ENCODE results near the gene PRR16.

Gene PRR16

DNA sequence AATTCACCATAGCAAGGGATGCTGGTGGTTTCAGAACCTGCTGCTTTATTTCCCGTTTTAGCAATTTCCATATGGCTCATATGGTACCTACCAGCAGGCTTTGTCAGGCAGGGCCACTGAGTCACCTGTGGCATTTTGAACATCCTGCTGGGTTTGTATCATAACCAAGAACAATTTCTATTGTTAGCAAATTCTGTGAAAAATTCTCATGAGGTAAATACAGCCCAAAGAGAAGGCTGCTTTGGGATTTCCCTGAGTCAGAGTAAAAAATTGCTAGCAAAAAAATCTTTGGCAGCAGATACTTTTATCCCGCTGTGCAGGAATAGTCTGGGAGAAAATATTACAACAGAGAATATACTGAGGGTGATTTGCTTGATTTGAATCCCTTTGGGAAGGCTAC lies 52.7 kb downstream of the PRR16 start:
- DNase-seq (ENCODE audit: low spot score), result no peak

DNA sequence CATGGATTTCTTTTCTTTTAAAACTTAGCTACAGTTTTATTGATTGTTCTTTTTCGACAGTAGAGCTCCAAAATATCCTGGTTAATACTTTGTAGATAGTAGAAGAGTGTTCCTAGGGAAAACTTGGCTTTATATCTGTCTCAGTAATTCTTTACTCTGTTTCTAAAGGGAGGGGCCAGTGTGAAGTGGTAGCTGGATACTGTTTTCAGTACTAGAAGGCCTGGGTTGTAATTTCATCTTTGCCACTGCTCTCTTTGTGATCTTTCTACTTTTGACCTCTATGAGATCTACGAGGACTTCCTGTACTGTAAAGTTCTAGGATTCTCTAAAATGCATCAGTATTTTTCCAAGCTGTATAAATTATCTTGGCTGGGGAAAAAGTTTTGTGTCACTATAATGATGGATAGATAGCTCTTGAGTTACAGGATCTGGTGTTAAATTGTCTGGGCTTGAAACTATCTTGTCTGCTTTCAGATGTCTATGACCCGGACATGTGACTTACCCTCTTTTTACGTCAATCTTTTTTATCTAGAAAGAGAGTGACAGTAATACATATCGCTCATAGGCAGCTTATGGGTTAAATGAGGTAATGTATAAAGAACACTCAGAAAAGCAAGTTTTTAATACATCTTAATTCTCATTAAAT lies 53.6 kb downstream of the PRR16 start:
- no peak for DNase-seq (ENCODE audit: low spot score)

DNA sequence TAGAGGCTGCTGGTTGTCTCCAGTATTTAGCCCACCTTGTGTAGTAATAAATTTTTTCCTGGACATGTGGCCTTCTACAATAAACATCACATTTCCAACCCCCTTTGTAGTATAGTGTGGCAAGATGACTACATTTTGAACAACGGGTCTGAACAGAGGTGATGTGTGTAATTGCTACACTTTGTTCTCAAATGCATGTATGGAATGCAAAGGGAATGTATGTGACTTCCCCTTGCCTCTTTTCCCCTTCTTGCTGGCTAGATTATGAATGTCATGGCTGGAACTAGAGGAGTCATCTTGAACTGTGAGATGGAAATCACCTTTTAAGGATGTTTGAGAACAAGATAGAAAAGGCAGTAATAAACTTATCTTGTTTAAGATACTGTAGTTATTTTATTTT lies 54.5 kb downstream of the PRR16 start:
- DNase-seq (ENCODE audit: low spot score), result no peak

DNA sequence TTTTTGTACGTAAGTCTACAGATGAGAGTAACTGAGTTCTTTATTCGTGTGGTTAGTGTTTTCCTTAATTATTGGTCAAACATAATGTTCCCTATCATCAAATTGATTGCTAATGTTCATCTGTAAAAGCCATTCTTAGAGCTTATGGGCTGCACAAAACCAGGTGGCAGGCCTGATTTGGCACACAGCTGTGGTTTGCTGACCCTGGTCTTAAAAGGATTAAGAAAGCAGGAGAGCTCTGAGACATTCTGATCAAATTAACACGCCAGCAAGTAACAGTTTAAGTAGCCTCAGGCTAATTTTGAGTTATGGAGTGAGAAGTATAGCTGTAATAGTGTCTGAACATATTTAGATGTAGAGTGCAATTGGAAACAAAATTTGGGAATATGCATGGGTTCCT lies 63.2 kb downstream of the PRR16 start:
- DNase-seq (ENCODE audit: low spot score), result no peak

DNA sequence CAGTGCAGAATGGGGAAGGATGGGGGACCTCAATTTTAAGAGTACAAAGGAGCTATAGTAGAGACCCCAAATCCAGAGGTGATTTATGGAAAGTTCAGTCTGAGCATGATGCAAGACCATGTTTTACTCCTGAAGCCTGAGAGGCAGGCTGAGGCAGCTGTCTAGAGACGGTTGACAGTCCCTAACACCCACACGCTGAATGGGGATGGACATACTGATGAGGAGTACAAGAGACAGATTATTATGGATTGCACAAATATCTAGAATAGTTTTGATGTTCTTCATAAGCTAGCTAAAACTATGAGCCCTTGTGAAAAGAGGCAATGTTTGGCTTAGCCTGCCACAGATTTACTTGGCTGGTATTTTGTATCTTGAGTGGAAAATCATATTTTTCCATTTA lies 64.5 kb downstream of the PRR16 start:
- DNase-seq (ENCODE audit: low spot score), result no peak

DNA sequence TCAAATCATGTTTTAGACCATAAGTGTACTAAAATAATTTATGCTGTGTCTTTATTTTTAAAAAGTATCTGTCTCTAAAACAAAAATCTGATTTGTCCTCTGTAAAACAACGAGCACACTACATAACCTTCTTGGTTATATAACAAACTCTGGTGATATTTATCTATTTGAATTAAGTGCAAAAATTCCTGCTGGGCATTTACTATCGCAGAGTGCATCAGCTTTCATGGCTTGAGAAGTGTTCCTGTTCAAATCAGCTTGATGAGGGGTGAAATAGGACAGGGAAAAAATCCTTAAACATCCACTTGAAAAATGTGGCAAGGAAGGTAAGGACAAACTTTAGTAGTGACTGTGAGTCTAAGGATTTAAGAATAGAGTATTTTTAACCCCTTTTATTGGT lies 65.3 kb downstream of the PRR16 start:
- DNase-seq (ENCODE audit: low spot score), result no peak

DNA sequence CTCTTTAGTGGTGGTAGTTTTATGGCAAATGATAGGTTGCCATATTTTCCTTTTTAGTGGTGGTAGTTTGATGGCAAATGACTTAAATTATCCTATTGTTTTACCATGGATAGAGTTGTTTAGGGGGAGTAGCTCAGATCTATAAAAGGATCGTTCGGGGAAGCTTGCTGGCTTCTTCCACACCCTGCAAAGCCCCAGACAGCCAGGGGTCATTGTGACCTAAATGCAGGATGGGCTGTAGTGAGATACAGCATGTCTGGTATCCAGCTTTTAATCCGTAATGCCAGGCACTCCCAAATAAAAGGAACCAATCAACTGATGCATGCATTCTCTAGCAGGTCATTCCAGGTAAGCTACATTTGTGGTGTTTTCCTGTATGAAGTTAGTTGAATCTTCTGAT lies 67.1 kb downstream of the PRR16 start:
- no peak for DNase-seq (ENCODE audit: low spot score)

DNA sequence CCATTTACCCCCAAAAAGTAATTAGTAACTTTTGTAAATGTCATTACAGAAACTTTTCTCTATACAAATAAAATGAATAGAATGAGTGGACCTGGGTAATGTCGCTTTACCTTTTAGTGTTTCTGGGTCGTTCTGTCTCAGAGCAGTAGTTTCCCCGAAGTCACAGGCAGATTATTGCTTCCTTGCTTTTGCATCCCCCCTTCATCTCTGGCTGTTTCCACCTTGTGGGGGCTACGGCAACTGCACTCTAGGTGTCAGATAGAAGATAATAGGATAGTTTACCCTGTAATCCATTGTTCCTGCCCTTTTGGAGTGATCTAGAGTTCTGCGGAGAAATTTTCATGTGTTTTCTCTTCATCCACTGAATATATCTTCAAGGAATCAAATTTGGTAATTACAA lies 68.7 kb downstream of the PRR16 start:
- no peak for DNase-seq (ENCODE audit: low spot score)

DNA sequence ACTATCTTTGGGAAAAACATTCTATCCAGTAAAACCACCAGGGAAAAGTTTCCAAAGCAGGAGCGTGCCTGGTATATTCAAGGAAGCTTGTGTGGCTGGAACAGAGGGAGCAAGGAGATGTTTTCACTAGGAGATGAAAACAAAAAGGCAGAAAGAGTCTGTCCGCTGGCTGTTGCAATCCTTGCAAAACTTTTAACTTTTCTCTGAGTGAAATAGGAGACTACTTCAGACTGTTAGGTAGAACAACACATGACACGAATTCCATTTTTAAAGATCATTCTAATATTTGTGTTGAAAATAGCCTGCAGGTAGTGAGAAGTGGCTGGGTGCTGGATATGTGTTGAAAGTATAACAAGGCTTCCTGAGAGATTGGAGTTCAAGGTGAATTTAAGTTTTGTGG lies 69.5 kb downstream of the PRR16 start:
- no peak for DNase-seq (ENCODE audit: low spot score)

DNA sequence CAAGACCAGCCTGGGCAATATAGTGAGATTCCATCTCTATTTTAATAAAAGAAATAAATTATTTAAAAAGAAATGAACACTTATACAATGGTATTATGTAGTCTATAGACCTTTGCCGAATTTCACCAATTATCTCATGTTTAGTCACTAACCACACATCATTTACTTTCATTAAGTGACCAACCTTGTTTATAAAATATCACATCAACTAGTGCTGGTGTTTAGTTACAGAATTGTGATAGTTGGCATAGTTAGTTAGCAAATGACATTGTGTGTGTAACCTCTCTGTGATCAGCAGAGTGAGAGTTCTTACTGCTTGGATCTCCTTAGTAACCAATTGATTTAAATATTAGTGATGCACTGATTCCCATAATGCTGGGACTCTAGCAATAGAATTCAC lies 71.8 kb downstream of the PRR16 start:
- DNase-seq (ENCODE audit: low spot score), result no peak

DNA sequence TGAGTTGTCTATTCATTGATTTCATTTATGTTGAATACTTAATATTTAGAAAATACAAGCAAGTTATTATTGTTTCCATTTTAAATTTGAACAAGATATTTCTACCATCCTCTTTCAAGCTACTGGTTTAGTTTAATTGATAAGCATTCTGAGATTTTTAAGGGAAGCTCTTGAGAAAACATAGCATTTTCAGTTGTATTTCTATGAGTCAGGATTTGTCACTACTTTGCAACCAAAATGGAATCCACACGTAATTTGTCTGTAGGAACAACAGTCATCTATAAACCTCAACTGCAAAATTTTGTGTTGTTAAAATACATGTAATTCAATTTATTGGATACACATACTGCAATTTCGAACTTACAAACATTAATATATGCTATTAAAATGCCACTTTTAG lies 74.0 kb downstream of the PRR16 start:
- DNase-seq (ENCODE audit: low spot score), result no peak

DNA sequence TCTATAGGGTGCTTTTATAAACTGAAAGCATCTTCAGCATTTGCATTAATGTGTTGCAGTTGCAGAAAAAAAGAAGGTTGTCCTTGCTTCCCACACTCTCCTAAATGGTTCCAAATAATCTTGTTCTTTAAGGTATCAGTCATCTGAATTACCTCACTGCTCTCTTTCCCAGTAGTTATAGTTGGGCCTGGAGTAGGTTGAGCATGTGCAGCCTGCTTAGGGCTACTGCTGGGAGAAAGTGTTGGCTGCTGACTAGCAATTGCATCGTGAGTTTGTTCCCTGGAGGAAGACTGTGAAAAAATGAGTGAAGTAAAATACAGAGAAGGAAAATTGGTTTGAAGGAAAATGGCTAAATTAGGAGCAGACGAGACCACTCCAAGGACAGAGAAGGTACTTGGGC lies 74.5 kb downstream of the PRR16 start:
- no peak for DNase-seq (ENCODE audit: low spot score)

DNA sequence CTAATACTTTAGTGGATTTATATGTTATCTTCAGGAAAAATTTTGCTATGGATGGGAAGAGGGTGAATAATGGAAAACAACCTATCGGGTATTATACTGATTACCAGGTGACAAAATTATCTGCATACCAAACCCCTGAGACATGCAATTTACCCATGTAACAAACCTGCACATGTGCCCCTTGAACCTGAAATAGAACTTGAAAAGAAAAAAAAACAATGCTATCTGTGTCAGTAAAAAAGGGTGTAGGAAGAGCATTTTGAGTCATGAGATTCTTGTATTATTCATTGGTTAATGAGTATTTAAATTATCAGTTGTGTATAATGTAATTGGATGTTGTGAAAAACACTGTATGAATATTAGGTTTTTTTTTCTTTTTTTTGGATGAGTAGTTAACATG lies 75.4 kb downstream of the PRR16 start:
- no peak for DNase-seq (ENCODE audit: low spot score)

DNA sequence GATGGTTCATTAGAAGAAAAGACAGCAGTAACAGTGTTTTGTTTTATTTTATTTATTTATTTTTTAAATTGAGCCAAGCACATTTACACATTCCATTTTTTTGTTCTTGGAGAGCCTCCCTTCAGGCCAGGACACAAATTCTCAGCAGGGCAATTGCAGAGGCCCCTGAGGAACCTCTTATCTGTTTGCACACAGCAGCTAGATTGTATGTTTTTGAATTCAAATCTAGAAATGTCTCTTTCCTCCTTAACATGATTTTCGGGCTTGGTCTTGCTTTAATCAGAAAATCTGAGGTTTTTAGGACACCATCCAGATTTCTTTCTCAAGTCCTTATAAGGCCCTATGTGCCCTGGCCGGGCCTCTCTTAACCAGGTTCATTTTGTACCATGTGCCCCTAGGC lies 76.0 kb downstream of the PRR16 start:
- no peak for DNase-seq (ENCODE audit: low spot score)

DNA sequence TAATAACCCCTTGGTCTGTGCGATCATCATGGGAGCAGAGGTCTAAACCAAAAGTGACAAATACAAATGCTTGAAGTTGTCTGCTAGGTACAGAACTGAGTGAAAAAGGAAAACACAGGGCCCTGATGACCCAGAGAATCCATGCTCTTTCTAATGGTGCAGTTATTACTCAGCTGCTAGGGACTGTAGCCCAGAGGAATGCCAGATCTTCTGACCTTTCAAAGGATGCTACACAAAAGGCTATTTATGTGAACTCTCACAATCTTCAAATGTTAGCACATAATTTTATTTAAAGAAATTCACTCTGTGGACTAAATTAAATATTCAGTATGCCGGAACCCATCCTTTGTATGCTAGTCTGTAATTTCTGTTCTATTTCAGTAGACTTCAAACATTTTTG lies 79.9 kb downstream of the PRR16 start:
- DNase-seq (ENCODE audit: low spot score), result no peak

DNA sequence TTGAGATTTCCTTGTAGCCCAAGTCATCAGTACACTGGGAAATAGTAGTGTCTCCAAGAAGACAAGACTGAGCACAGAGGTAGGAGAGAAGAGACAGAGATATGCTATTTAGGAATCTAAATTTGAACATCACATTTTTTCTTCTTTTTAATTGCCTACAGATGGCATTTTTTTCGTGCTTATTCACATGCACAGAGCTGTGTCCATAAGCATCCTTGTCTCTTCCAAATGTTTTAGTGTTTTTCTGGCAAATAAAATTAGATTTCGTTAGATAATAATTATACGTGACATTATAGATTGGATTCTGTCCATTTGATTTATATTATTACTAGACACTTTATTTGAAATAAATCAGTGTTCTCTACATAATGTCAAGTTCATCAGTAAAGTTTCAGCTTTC lies 80.9 kb downstream of the PRR16 start:
- DNase-seq (ENCODE audit: low spot score), result no peak

DNA sequence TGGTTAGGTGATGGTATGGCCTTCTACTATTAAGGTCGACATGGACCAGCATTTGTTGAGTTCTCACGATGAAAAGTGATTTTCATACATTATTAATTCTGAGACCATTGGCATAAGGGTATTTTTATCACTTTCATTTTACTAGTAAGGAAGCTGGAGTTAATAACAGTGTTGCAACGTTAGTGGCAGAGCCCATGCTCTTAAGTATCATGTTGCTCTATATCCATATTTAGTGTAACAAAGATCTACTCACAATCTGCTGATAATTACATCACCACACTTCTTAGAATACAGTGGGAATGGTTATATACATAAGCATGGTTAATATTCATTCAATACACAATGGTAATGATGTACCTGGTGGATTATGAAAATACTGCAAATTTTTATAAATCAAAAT lies 81.9 kb downstream of the PRR16 start:
- DNase-seq (ENCODE audit: low spot score), result no peak

DNA sequence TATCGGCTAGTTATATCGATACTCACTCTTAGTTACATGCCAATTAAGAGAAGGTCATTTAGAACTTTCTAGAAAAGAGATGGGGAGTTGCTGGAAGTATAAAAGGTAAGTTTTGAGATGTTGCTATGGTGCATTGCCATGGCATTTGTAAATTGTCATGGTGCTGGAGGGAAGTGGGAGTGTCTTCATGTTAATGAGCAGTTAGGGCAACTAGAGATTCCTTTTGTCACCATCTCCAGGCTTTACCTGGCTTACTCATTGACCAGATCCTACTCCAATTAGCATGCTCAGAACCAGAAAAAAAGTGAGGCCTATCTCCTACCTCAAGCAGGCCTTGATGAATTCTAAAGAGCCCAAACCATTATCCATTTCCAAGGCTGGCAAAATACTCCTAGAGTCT lies 82.8 kb downstream of the PRR16 start:
- no peak for DNase-seq (ENCODE audit: low spot score)

DNA sequence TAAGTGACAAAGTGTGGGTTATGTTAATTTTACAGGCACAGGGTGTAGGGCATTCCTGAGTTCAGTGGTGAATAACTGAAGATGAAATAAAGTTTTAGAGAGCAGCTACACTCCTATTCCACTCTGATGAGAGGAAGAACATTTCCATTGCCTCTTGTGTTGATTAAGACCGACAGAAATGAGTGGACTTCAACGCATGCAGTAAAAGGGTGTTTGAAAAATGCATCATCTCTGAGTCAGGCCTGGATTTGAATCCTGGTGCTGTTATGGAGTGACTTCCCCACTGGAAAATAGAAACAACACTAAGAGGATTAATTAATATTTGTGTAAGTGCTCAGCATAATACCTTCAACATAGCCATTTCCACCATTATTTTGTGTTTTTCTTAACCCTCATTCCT lies 86.3 kb downstream of the PRR16 start:
- DNase-seq (ENCODE audit: low spot score), result no peak

DNA sequence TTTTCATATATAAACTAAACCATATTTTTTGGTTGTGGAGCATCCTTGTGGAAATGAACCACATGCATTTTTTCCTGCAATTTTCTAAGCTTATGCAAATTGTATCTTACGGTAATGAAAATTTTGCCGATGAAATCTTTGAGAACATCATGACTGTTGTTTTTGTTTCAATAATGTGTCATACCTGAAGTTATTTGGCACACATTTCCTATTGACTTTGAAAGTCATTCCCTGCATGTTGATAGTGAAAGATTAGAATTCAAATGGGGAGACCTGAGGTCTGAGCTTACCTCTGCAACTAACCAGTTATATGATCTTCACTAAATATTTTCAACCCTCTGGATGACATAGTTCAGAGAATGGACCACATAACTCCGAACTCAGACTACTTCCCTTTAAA lies 88.5 kb downstream of the PRR16 start:
- DNase-seq (ENCODE audit: low spot score), result no peak

DNA sequence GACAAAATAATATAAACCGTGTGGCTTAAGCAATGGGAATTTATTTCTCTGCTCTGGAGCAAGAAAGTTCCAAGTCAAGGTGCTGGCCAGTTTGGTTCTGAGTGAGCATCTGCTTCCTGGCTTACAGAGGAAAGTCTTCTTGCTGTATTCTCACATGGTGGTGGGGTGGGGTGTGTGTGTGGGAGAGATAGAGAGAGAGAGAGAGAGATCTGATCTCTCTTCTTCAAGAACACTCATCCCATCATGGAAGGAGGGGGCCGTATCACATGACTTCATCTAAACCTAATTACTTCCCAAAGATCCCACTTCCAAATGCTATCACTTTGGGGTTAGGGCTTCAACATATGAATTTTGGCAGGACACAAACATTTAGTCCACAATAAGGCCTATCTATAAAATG lies 91.2 kb downstream of the PRR16 start:
- DNase-seq (ENCODE audit: low spot score), result no peak

DNA sequence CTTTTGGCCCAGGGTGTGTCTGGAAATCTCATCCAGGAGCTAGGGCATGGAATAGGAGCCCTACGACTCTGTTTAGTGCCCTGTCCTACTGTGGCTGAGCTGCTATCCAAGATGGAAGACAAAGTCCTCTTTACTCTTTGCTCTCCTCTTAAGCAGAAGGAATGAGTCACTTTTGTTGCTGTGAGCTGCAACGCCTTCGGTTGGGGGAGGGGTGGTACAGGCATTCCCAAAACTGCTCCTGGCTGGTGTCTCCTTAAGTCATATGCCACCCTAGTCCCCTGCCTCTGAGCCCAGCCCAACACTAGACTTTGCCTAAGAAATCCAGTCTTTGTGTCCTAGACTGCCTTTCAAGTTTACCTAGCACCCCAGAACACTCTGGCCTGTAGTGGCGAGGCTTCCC lies 99.9 kb downstream of the PRR16 start:
- no peak for DNase-seq (ENCODE audit: low spot score)

DNA sequence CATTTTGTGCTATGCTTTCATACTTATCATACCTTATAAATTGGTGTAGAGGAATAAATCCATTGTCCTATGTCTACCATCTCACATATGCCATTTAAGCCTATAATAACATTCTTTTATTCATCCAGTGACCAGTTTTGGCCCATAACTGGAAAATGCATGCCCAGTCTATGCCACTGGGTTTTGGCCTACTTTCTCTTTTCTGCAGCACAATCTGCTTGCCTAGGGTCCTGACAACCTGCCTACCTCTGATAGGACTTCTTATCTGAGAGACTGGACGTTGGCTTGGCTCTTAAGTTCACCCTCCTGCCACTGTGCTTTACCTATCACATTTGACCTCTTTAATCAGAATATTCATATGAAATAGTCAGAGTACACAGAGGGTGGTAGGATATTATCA lies 103.0 kb downstream of the PRR16 start:
- DNase-seq (ENCODE audit: low spot score), result no peak

DNA sequence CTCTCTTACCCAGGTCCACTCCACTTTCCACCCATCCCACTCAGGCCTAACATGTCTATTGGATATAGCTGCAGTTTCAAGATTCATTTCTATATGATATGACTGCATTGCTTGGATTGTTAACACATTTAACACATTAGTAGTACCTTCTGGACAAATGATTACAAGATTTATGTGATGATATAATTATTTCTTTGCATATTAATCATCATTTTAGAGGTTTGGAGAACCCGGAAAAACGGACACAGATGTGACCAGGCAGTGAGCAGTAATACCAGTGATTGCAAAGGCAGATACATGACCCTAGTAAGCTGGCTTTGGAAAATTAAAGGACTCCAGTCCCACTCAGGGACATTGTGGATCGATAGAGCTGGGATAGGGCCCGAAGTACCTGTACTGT lies 103.8 kb downstream of the PRR16 start:
- no peak for DNase-seq (ENCODE audit: low spot score)

DNA sequence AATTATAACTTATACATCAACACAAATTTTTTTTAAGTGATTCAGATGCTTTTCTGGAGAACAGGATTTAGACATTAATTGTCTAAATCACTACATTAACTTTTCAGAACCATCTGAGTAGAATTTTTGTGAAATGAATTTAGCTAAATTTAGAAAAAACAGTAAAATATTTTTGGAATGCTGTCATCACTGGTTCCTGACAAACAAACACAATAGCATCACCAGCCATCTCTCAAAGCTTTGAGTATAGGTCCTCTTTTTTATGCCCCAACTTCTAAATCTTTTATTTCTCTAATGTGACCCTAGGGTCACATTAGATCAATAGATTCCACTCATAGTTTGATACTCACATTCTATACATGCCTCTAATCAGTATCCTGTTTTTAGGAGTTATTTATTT lies 104.6 kb downstream of the PRR16 start:
- no peak for DNase-seq (ENCODE audit: low spot score)

All from activated CD4-positive, alpha-beta T cell treated with anti-CD3 and anti-CD28 coated beads, Interleukin-2, Interleukin-4, amounts not matched to agents 100 ng/mL and 50 ng/mL, durations not matched to agents 16 hours and 8 hours (primary cell).